A549 (cell line): ENCODE measurements around the gene GULP1.

Source experiments
- BHLHE40 ChIP-seq: IDR thresholded peaks from 2 replicates; pipeline ENCODE4 v1.6.1; 2012; ENCODE audit warnings: low read depth, low read length, inconsistent platforms
- CEBPB ChIP-seq, 2 experiments: fragments of >200 bp in 1 of 2; sonication (Bioruptor Twin) in 1 of 2; formaldehyde crosslinking in 1 of 2; IDR thresholded peaks; 2 replicates each; pipeline ENCODE4 v1.6.1; 2012 to 2016
- EP300 ChIP-seq, 2 experiments: fragments of >200 bp; sonication (Bioruptor Twin); formaldehyde crosslinking; IDR thresholded peaks; 2 replicates in 1 of 2; 3 replicates in 1 of 2; pipeline ENCODE4 v1.6.1; 2016 to 2017
- POLR2A ChIP-seq: IDR thresholded peaks from 2 replicates; pipeline ENCODE4 v1.6.1; 2012; ENCODE audit warnings: mild to moderate bottlenecking, low read length
- RAD21 ChIP-seq, 2 experiments: fragments of >200 bp in 1 of 2; sonication (Bioruptor Twin) in 1 of 2; formaldehyde crosslinking in 1 of 2; IDR thresholded peaks in 1 of 2; conservative IDR thresholded peaks in 1 of 2; 2 replicates in 1 of 2; 3 replicates in 1 of 2; pipeline ENCODE4 v1.6.1; 2012 to 2018; ENCODE audit warnings: inconsistent platforms in 1 of 2
- RNF2 ChIP-seq: fragments of 200-600 bp; sonication (generic); IDR thresholded peaks from 2 replicates; pipeline ENCODE4 v1.6.1; 2016; ENCODE audit warnings: low read depth, mild to moderate bottlenecking, antibody characterized with exemption, moderate library complexity, borderline replicate concordance
- TF ChIP-seq, protein P1 (sequence below): fragments of >200 bp; sonication (Bioruptor Twin); formaldehyde crosslinking; IDR thresholded peaks from 3 replicates; pipeline ENCODE4 v1.5.1; 2016
- TF ChIP-seq, protein P2 (sequence below): fragments of 250-450 bp; sonication (Bioruptor Pico); IDR thresholded peaks from 2 replicates; pipeline ENCODE4 v1.5.0; 2021; ENCODE audit warnings: mild to moderate bottlenecking, moderate library complexity, borderline replicate concordance
- TF ChIP-seq, protein P3 (sequence below): fragments of 250-450 bp; sonication (Bioruptor Pico); IDR thresholded peaks from 2 replicates; pipeline ENCODE4 v1.5.0; 2020; ENCODE audit warnings: low read depth, mild to moderate bottlenecking, moderate library complexity

DNA sequence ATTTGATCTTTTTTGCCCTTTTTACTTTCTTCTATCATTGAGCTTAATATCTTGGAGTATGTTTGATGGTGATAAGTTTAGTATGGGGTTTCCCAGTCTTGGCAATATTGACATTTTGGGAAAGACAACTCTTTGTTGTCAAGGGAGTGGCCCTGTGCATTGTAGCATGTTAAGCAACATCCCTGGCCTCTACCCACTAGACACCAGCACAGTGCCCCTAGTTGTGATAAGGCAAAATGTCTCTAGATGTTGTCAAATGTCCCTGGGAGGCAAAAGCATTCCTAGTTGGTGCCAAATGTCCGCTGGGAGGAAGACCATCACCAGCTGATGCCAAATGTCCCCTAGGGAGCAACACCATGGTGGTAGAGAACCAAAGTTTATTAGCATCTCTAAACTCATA is 28.2 kb downstream of the GULP1 start:
- TF ChIP-seq CEBPB (IDR thresholded peaks at IDR 0.05) (peak in 1 of 2 experiments; percentile 51; a peak in 1 of 4 replicates), BHLHE40 (no peak), RAD21 (conservative IDR thresholded peaks at IDR 0.05 in 1 of 2, IDR thresholded peaks at IDR 0.05 in 1 of 2) (no peak), POLR2A (no peak), EP300 (IDR thresholded peaks at IDR 0.05) (no peak), RNF2 (no peak)
- TF ChIP-seq, protein P1, sequence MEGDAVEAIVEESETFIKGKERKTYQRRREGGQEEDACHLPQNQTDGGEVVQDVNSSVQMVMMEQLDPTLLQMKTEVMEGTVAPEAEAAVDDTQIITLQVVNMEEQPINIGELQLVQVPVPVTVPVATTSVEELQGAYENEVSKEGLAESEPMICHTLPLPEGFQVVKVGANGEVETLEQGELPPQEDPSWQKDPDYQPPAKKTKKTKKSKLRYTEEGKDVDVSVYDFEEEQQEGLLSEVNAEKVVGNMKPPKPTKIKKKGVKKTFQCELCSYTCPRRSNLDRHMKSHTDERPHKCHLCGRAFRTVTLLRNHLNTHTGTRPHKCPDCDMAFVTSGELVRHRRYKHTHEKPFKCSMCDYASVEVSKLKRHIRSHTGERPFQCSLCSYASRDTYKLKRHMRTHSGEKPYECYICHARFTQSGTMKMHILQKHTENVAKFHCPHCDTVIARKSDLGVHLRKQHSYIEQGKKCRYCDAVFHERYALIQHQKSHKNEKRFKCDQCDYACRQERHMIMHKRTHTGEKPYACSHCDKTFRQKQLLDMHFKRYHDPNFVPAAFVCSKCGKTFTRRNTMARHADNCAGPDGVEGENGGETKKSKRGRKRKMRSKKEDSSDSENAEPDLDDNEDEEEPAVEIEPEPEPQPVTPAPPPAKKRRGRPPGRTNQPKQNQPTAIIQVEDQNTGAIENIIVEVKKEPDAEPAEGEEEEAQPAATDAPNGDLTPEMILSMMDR = no peak
- TF ChIP-seq, protein P2, sequence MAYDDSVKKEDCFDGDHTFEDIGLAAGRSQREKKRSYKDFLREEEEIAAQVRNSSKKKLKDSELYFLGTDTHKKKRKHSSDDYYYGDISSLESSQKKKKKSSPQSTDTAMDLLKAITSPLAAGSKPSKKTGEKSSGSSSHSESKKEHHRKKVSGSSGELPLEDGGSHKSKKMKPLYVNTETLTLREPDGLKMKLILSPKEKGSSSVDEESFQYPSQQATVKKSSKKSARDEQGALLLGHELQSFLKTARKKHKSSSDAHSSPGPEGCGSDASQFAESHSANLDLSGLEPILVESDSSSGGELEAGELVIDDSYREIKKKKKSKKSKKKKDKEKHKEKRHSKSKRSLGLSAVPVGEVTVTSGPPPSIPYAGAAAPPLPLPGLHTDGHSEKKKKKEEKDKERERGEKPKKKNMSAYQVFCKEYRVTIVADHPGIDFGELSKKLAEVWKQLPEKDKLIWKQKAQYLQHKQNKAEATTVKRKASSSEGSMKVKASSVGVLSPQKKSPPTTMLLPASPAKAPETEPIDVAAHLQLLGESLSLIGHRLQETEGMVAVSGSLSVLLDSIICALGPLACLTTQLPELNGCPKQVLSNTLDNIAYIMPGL = no peak
- TF ChIP-seq, protein P3, sequence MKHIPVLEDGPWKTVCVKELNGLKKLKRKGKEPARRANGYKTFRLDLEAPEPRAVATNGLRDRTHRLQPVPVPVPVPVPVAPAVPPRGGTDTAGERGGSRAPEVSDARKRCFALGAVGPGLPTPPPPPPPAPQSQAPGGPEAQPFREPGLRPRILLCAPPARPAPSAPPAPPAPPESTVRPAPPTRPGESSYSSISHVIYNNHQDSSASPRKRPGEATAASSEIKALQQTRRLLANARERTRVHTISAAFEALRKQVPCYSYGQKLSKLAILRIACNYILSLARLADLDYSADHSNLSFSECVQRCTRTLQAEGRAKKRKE (CRISPR knock-in tag) = no peak
